ENCODE data around the gene PLEKHG2. TPM values are rescaled to one million over a fixed set of nuclear protein-coding genes. Genes with fewer than 3 reads are reported as not detected.
A peak's percentile ranks its signal among the peaks of the same experiment; 100 is the strongest.

Gene PLEKHG2
- polyA plus RNA-seq, 2 of the 4 experiments (the other 2 are of a cell fraction): 21.6 to 41.7 TPM

DNA sequence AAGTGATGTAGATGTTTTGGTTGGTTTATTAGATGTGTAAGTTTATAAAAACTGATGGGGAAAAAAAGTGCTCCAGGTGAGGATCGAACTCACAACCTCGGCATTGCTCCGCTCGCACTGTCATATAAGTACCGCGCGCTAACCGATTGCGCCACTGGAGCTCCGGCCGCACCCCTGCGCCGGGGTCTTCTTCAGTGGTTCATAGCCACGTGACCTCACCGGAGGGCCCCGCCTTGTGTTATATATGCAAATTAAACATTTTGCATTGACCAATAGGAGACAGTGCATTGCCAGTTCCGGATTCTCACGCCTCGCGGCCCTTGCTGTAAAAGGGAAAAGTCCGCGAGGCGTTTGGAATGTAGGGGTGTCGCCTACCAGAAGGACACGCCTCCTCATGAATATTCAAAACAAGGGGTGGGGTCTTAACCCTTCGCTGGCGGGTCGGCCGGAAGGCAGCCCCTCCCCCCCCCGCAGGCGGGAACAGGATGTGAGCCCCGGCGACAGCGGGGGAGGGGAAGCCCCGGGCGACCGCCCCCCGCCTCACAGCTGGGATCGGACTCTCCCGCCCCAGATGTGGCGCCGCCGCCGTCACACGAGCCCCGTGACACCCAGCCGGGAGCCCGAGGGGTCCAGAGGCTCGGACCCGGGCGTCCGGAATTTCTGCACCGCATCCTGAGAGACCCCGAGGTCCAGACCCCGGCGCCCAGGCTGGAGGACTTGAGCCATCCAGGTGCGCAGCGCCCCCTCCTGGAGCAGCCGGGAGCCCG, at the start of gene PLEKHG2 (continued):
- TF ChIP-seq, protein P1, sequence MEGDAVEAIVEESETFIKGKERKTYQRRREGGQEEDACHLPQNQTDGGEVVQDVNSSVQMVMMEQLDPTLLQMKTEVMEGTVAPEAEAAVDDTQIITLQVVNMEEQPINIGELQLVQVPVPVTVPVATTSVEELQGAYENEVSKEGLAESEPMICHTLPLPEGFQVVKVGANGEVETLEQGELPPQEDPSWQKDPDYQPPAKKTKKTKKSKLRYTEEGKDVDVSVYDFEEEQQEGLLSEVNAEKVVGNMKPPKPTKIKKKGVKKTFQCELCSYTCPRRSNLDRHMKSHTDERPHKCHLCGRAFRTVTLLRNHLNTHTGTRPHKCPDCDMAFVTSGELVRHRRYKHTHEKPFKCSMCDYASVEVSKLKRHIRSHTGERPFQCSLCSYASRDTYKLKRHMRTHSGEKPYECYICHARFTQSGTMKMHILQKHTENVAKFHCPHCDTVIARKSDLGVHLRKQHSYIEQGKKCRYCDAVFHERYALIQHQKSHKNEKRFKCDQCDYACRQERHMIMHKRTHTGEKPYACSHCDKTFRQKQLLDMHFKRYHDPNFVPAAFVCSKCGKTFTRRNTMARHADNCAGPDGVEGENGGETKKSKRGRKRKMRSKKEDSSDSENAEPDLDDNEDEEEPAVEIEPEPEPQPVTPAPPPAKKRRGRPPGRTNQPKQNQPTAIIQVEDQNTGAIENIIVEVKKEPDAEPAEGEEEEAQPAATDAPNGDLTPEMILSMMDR (IDR thresholded peaks at IDR 0.05): peak; percentile 99
- TF ChIP-seq EP300 (IDR thresholded peaks at IDR 0.05) (peak in 1 of 2 experiments; percentile 61; a peak in 1 of 5 replicates), HEYL (CRISPR knock-in tag; IDR thresholded peaks at IDR 0.05) (no peak), MAZ (IDR thresholded peaks at IDR 0.05; ENCODE audit: borderline replicate concordance, low read depth, low read length) (peak; percentile 13; the same call in 1 of the 2 replicates), FOSL2 (IDR thresholded peaks at IDR 0.05) (no peak), FOSL2 (CRISPR knock-in tag; IDR thresholded peaks at IDR 0.05) (peak; percentile 68), HDAC2 (IDR thresholded peaks at IDR 0.05) (no peak), CHD2 (IDR thresholded peaks at IDR 0.05; ENCODE audit: low read length, partially characterized antibody) (peak; percentile 82), KDM1A (IDR thresholded peaks at IDR 0.05; ENCODE audit: low read depth) (no peak), FOXS1 (CRISPR knock-in tag; IDR thresholded peaks at IDR 0.05) (peak; percentile 60; the same call in 1 of the 2 replicates), TFCP2L1 (CRISPR knock-in tag; IDR thresholded peaks at IDR 0.05) (peak; percentile 98), BHLHE40 (IDR thresholded peaks at IDR 0.05; ENCODE audit: low read depth, low read length) (peak; percentile 95), KDM5A (IDR thresholded peaks at IDR 0.05) (no peak; the same call in 1 of the 2 replicates), JUNB (IDR thresholded peaks at IDR 0.05) (no peak), HOXA7 (CRISPR knock-in tag; IDR thresholded peaks at IDR 0.05) (peak; percentile 99), ZFP36 (IDR thresholded peaks at IDR 0.05; ENCODE audit: borderline replicate concordance, partially characterized antibody) (peak; percentile 24), JUN (IDR thresholded peaks at IDR 0.05) (peak; percentile 91 to 97), RFX5 (IDR thresholded peaks at IDR 0.05) (peak; percentile 68), CBX2 (IDR thresholded peaks at IDR 0.05; ENCODE audit: borderline replicate concordance, low read depth) (no peak), CEBPB (IDR thresholded peaks at IDR 0.05) (peak; percentile 97 to 99), ZNF302 (CRISPR knock-in tag; IDR thresholded peaks at IDR 0.05) (no peak)
- TF ChIP-seq, protein P2, sequence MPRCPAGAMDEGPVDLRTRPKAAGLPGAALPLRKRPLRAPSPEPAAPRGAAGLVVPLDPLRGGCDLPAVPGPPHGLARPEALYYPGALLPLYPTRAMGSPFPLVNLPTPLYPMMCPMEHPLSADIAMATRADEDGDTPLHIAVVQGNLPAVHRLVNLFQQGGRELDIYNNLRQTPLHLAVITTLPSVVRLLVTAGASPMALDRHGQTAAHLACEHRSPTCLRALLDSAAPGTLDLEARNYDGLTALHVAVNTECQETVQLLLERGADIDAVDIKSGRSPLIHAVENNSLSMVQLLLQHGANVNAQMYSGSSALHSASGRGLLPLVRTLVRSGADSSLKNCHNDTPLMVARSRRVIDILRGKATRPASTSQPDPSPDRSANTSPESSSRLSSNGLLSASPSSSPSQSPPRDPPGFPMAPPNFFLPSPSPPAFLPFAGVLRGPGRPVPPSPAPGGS (IDR thresholded peaks at IDR 0.05): 0 out of 3 replicates have a peak, but pooled peaks have one; percentile 50
- TF ChIP-seq, protein P3, sequence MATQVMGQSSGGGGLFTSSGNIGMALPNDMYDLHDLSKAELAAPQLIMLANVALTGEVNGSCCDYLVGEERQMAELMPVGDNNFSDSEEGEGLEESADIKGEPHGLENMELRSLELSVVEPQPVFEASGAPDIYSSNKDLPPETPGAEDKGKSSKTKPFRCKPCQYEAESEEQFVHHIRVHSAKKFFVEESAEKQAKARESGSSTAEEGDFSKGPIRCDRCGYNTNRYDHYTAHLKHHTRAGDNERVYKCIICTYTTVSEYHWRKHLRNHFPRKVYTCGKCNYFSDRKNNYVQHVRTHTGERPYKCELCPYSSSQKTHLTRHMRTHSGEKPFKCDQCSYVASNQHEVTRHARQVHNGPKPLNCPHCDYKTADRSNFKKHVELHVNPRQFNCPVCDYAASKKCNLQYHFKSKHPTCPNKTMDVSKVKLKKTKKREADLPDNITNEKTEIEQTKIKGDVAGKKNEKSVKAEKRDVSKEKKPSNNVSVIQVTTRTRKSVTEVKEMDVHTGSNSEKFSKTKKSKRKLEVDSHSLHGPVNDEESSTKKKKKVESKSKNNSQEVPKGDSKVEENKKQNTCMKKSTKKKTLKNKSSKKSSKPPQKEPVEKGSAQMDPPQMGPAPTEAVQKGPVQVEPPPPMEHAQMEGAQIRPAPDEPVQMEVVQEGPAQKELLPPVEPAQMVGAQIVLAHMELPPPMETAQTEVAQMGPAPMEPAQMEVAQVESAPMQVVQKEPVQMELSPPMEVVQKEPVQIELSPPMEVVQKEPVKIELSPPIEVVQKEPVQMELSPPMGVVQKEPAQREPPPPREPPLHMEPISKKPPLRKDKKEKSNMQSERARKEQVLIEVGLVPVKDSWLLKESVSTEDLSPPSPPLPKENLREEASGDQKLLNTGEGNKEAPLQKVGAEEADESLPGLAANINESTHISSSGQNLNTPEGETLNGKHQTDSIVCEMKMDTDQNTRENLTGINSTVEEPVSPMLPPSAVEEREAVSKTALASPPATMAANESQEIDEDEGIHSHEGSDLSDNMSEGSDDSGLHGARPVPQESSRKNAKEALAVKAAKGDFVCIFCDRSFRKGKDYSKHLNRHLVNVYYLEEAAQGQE (IDR thresholded peaks at IDR 0.05): peak; percentile 85
- TF ChIP-seq, protein P4, sequence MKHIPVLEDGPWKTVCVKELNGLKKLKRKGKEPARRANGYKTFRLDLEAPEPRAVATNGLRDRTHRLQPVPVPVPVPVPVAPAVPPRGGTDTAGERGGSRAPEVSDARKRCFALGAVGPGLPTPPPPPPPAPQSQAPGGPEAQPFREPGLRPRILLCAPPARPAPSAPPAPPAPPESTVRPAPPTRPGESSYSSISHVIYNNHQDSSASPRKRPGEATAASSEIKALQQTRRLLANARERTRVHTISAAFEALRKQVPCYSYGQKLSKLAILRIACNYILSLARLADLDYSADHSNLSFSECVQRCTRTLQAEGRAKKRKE (CRISPR knock-in tag; IDR thresholded peaks at IDR 0.05; ENCODE audit: low read depth): peak; percentile 91

Measured in A549 (cell line).